ENCODE measurements around the gene SPIN2A. TPM values are rescaled to one million over a fixed set of nuclear protein-coding genes. Genes with fewer than 3 reads are reported as not detected.

Gene SPIN2A
- total and polyA plus RNA-seq, 2 of the 8 experiments (the other 6 are each of a cell fraction or from before 2014, with no cell fraction given) = 3.2 to 4.2 TPM

- CTCF ChIA-PET (ENCODE audit: partially characterized antibody) = no interaction called here
- Histone ChIP-seq H2AK5ac (ENCODE audit: low read depth, low read length) (no peak overlapping the region), H3K56ac (replicated peaks; ENCODE audit: insufficient read length, low read depth, low read length) (no peak overlapping the region), H3K18ac (ENCODE audit: extremely low read depth, low read length) (no peak overlapping the region), H3K27me3 (replicated peaks in 1 of 4; ENCODE audit: control insufficient read depth in 3 of 4, extremely low read depth in 1 of 4, insufficient read depth in 3 of 4, low read length in 3 of 4) (no peaks in the 10 kb centered on the region), H2BK5ac (ENCODE audit: low read depth, low read length) (no peak overlapping the region), H2BK120ac (replicated peaks; ENCODE audit: low read depth, low read length) (no peak overlapping the region), H3K4me2 (ENCODE audit: insufficient read depth in 1 of 2, low read depth in 2 of 2, low read length in 2 of 2) (no peak overlapping the region; a peak in 1 of 4 replicates), H3K79me2 (ENCODE audit: control insufficient read depth in 1 of 2, insufficient read depth in 2 of 2, low read length in 2 of 2) (no peaks in the 10 kb centered on the region), H3K14ac (ENCODE audit: insufficient read length) (no peak overlapping the region), H3K4ac (replicated peaks; ENCODE audit: insufficient read length, low read depth, low read length) (no peak overlapping the region), H3K23me2 (ENCODE audit: low read depth, low read length) (peaks cover 3% of the 10 kb centered on the region; the same call in 1 of the 2 replicates), H3K27ac (ENCODE audit: low read depth, low read length) (no peak overlapping the region), H4K5ac (ENCODE audit: insufficient read length, low read depth, low read length) (no peak overlapping the region), H4K20me1 (replicated peaks in 1 of 2; ENCODE audit: control insufficient read depth in 1 of 2, insufficient read depth in 2 of 2, low read length in 2 of 2) (no peaks in the 10 kb centered on the region), H3K4me1 (replicated peaks in 1 of 4; ENCODE audit: control insufficient read depth in 3 of 4, insufficient read depth in 4 of 4, low read length in 3 of 4) (peaks cover 0 to 2% (median 0%) of the 10 kb centered on the region in 4 experiments; a peak in 1 of 7 replicates), H4K8ac (ENCODE audit: extremely low read depth, insufficient read depth, low read length) (no peak overlapping the region), H3K9me3 (ENCODE audit: insufficient read depth in 2 of 2, low read depth in 1 of 2, low read length in 1 of 2) (no peaks in the 10 kb centered on the region), H3K79me1 (ENCODE audit: low read depth, low read length) (no peaks in the 10 kb centered on the region), H3K36me3 (ENCODE audit: control insufficient read depth in 2 of 4, insufficient read depth in 4 of 4, low read length in 3 of 4) (no peaks in the 10 kb centered on the region), H3K9ac (replicated peaks in 1 of 4; ENCODE audit: extremely low read depth in 1 of 4, low read depth in 3 of 4, low read length in 3 of 4) (no peak overlapping the region), H2AFZ (ENCODE audit: low read length) (no peak overlapping the region), H2BK20ac (ENCODE audit: low read length) (no peak overlapping the region), H2BK15ac (ENCODE audit: low read length) (no peak overlapping the region), H2BK12ac (ENCODE audit: low read depth, low read length) (no peak overlapping the region), H3K23ac (ENCODE audit: insufficient read length) (no peak overlapping the region), H4K91ac (replicated peaks; ENCODE audit: insufficient read length, low read length) (no peak overlapping the region), H3K4me3 (ENCODE audit: extremely low read depth in 1 of 4, insufficient read depth in 2 of 4, low read depth in 3 of 4, low read length in 4 of 4) (no peak overlapping the region)
- POLR2A ChIA-PET (ENCODE audit: partially characterized antibody) = interaction anchor here (1.2 kb wide), 1 partner anchor 29 kb away, joined by 3 read pairs; no protein-coding TSS in a partner anchor
- 75% methylated on average over 4 of the region's 4 CpGs; no CpG with 5 or more reads in 1 of the 2 experiments for WGBS, 2 experiments (ENCODE audit: extremely low coverage in 1 of 2, insufficient coverage in 1 of 2, insufficient read length in 1 of 2, insufficient replicate concordance in 2 of 2, low coverage in 1 of 2, low lambda C conversion rate in 2 of 2, missing lambda C conversion rate in 1 of 2)
- DNase-seq (ENCODE audit: low read depth in 1 of 2, low spot score in 2 of 2) = no peak
- no peak for FAIRE-seq
- TF ChIP-seq MAX (IDR thresholded peaks at IDR 0.05) (no peak), POLR2AphosphoS5 (IDR thresholded peaks at IDR 0.05; ENCODE audit: low read depth, low read length) (no peak), BACH1 (IDR thresholded peaks at IDR 0.05; ENCODE audit: low read length) (no peak), EGR1 (IDR thresholded peaks at IDR 0.05; ENCODE audit: borderline replicate concordance, low read depth, low read length) (no peak), RFX5 (IDR thresholded peaks at IDR 0.05; ENCODE audit: borderline replicate concordance, low read depth, low read length) (no peak), USF2 (IDR thresholded peaks at IDR 0.05; ENCODE audit: low read length) (no peak), CEBPB (IDR thresholded peaks at IDR 0.05; ENCODE audit: low read depth, low read length) (no peak), ATF3 (IDR thresholded peaks at IDR 0.05; ENCODE audit: insufficient read depth, low read depth, low read length) (no peak), KDM5A (IDR thresholded peaks at IDR 0.05; ENCODE audit: low read length) (no peak), BRCA1 (IDR thresholded peaks at IDR 0.05; ENCODE audit: low read depth, low read length) (no peak), ATF2 (IDR thresholded peaks at IDR 0.05; ENCODE audit: low read length) (no peak)
Measured at GRCh38 chrX:57138674-57139073, 1.5 kb upstream of the SPIN2A start.

Data from H1 (cell line).